ENCODE results near the gene ALDOC.

ALDOC gene

GRCh38 chr17:28551421-28552175, 25.1 kb downstream of the ALDOC start:
- DNase-seq = no peak

GRCh38 chr17:28550858-28551257, 25.8 kb downstream of the ALDOC start:
- DNase-seq = no peak

GRCh38 chr17:28549236-28550132, 27.2 kb downstream of the ALDOC start:
- peak; percentile 67 for DNase-seq

GRCh38 chr17:28548417-28549130, 28.1 kb downstream of the ALDOC start:
- DNase-seq = no peak

GRCh38 chr17:28547623-28548416, 28.9 kb downstream of the ALDOC start:
- peak; percentile 86 for DNase-seq

- DNase-seq = no peak
Measured at GRCh38 chr17:28547096-28547622, 29.5 kb downstream of the ALDOC start.

- DNase-seq = no peak
Measured at GRCh38 chr17:28545787-28546415, 30.8 kb downstream of the ALDOC start.

GRCh38 chr17:28545141-28545503, 31.6 kb downstream of the ALDOC start:
- no peak for DNase-seq

- no peak for DNase-seq
Measured at GRCh38 chr17:28544402-28545140, 32.1 kb downstream of the ALDOC start.

GRCh38 chr17:28541439-28541838, 35.3 kb downstream of the ALDOC start:
- no peak for DNase-seq

- no peak for DNase-seq
Measured at GRCh38 chr17:28540231-28540630, 36.5 kb downstream of the ALDOC start.

- DNase-seq = no peak
Measured at GRCh38 chr17:28538296-28538895, 38.3 kb downstream of the ALDOC start.

GRCh38 chr17:28537219-28537610, 39.5 kb downstream of the ALDOC start:
- no peak for DNase-seq

- DNase-seq = no peak
Measured at GRCh38 chr17:28536532-28537218, 40.0 kb downstream of the ALDOC start.

- DNase-seq = no peak
Measured at GRCh38 chr17:28534740-28535375, 41.8 kb downstream of the ALDOC start.

GRCh38 chr17:28533091-28533807, 43.4 kb downstream of the ALDOC start:
- DNase-seq = no peak

- no peak for DNase-seq
Measured at GRCh38 chr17:28532050-28532960, 44.4 kb downstream of the ALDOC start.

- no peak for DNase-seq
Measured at GRCh38 chr17:28530926-28531325, 45.8 kb downstream of the ALDOC start.

Measured in activated CD4-positive, alpha-beta T cell treated with anti-CD3 and anti-CD28 coated beads for 48 hours (primary cell).